Neural crest cell (in vitro differentiated cells): ENCODE results near the gene IQSEC2. TPM values are rescaled to one million over a fixed set of nuclear protein-coding genes. Genes with fewer than 3 reads are reported as not detected.

Source experiments
- DNase-seq: peaks from one replicate; pipeline ENCODE4 v3.0.0; 2021; ENCODE audit warnings: low read depth, mixed read lengths, low spot score
- H3K27ac Mint-ChIP-seq: one replicate; pipeline ENCODE4 v1.8.0; 2021; ENCODE audit warnings: mild to moderate bottlenecking, mixed read lengths; ENCODE audit not compliant: unreplicated experiment
- H3K27me3 Mint-ChIP-seq: 2 replicates; pipeline ENCODE4 v1.8.0; 2021; ENCODE audit warnings: low read depth, mild to moderate bottlenecking, mixed read lengths
- H3K36me3 Mint-ChIP-seq: 2 replicates; pipeline ENCODE4 v1.8.0; 2021; ENCODE audit warnings: low read depth, mild to moderate bottlenecking, mixed read lengths
- H3K4me1 Mint-ChIP-seq: 2 replicates; pipeline ENCODE4 v1.8.0; 2021; ENCODE audit warnings: mixed read lengths
- H3K4me3 Mint-ChIP-seq: one replicate; pipeline ENCODE4 v1.8.0; 2021; ENCODE audit warnings: mild to moderate bottlenecking, mixed read lengths
- H3K9me3 Mint-ChIP-seq: 2 replicates; pipeline ENCODE4 v1.8.0; 2021; ENCODE audit warnings: mixed read lengths
- total RNA-seq: library from RNA; stranded (reverse); gene quantifications from 2 replicates; pipeline ENCODE4 v1.2.1, GENCODE V29; 2021
- TF ChIP-seq, protein P1 (sequence below): fragments of 200-600 bp; sonication (generic); conservative IDR thresholded peaks from 2 replicates; pipeline ENCODE4 v1.5.0; 2021; ENCODE audit warnings: antibody characterized with exemption, mild to moderate bottlenecking

IQSEC2 gene
- total RNA-seq, 1 donor from 2014 or later, result 1.7 TPM

DNA sequence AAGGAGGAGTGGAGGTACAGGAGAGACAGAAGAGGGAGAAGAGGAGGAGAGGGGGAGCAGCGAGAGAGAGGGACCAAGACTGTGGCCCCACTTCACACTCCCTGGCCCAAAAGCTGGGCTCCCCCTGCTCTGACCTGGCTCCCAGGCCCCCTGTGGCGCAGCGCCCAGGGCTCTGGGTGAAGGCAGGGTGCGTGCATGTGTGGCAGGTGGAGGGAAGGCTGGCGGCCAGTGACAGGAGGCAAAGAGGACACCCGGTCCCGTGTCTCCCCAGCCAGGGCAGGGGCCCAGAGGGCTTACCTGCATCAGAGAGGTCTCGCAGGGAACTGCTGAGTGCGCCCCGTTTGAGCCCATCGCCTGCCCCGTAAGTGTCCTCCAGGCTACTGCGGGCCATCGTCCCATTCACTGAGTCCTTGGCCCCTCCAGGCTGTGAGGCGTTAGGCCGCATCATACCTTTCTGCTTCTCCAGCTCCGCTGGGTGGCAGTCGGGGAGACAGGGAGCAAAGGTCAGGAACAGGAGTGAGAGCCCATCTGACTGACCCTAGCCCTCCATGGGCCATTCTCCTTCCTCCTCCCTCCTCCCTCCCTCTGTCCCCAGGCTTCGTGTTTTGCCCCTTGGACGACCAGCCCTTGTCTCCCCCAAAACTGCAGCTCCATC lies 45.2 kb downstream of the IQSEC2 start:
- no peaks in the 10 kb centered on the region for H3K36me3 Mint-ChIP-seq
- no peak overlapping the region for H3K27ac Mint-ChIP-seq
- no peaks in the 10 kb centered on the region for H3K9me3 Mint-ChIP-seq
- no peak overlapping the region for H3K4me3 Mint-ChIP-seq
- no peak for DNase-seq
- TF ChIP-seq, protein P1, sequence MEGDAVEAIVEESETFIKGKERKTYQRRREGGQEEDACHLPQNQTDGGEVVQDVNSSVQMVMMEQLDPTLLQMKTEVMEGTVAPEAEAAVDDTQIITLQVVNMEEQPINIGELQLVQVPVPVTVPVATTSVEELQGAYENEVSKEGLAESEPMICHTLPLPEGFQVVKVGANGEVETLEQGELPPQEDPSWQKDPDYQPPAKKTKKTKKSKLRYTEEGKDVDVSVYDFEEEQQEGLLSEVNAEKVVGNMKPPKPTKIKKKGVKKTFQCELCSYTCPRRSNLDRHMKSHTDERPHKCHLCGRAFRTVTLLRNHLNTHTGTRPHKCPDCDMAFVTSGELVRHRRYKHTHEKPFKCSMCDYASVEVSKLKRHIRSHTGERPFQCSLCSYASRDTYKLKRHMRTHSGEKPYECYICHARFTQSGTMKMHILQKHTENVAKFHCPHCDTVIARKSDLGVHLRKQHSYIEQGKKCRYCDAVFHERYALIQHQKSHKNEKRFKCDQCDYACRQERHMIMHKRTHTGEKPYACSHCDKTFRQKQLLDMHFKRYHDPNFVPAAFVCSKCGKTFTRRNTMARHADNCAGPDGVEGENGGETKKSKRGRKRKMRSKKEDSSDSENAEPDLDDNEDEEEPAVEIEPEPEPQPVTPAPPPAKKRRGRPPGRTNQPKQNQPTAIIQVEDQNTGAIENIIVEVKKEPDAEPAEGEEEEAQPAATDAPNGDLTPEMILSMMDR, result no peak
- no peaks in the 10 kb centered on the region for H3K27me3 Mint-ChIP-seq
- H3K4me1 Mint-ChIP-seq, result no peaks in the 10 kb centered on the region

DNA sequence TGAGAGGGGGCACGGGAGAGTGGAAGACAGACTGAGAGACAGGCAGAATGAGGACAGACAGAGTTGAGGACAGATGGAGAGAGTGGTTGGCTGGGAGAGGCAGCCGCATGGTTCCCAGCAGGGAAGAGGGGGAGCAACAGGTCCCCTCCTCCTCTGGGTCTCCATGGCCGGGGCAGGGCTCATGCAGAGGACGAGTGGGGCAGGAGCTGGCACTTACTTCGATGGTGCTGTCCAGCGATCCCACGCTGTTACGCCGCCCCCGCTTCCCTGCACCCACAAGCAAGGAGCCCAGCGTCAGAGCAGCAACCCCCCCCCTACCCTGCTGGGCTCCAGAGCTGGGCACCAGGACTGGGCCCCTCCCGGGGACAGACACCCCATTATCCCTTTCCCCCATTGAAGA lies 45.8 kb downstream of the IQSEC2 start:
- TF ChIP-seq, protein P1, result no peak
- H3K27me3 Mint-ChIP-seq, result peaks cover 2% of the 10 kb centered on the region
- H3K4me1 Mint-ChIP-seq, result no peaks in the 10 kb centered on the region
- H3K36me3 Mint-ChIP-seq, result no peaks in the 10 kb centered on the region
- H3K4me3 Mint-ChIP-seq, result no peak overlapping the region
- no peaks in the 10 kb centered on the region for H3K9me3 Mint-ChIP-seq
- no peak for DNase-seq
- H3K27ac Mint-ChIP-seq, result no peak overlapping the region

DNA sequence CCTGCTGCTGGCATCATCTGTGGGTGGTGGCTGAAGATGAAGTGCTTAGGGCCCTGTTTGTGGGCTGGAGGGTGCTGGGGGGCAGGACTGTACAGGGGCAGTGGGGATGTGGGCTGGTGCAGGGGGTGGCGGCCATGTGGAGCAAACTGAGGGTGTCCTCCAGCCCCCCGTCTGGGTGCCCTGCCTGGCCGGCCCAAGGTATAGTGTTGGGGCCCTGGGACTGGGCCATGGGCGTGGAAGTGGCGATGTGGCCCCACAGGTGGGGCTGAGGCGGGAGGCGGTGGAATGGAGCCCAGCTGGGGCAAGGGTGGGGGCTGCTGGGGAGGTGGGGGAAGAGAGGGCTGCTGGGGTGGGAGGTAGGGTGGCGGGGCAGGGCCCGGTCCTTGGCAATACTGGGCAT lies 46.9 kb downstream of the IQSEC2 start:
- no peaks in the 10 kb centered on the region for H3K4me1 Mint-ChIP-seq

DNA sequence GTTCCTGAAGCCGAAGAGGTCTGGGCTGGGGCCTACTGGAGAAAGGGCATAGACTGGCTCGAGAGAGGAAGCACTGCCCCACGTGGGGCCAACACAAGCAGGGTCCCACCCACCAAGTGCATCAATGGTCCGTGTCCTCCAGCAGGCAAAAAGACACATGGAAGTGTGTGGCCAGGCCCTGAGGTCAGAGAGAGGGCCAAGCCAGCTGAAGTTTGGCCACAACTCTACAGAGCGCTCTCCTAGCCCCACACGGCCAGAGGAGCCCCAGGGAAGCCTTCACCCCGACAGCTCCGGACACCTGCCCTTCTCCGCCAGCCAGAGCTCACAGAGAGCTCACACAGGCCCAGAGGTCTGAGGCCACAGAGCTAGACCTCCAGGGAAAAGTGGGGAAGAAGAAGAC lies 47.8 kb downstream of the IQSEC2 start:
- no peak for DNase-seq
- TF ChIP-seq, protein P1, result no peak
- Mint-ChIP-seq H3K27ac (no peak overlapping the region), H3K4me3 (no peak overlapping the region), H3K36me3 (no peaks in the 10 kb centered on the region), H3K27me3 (peaks cover 8% of the 10 kb centered on the region), H3K9me3 (no peaks in the 10 kb centered on the region), H3K4me1 (no peaks in the 10 kb centered on the region)

More for the DNA sequence above, 46.9 kb downstream of the IQSEC2 start:
- peaks cover 6% of the 10 kb centered on the region for H3K27me3 Mint-ChIP-seq
- no peak overlapping the region for H3K4me3 Mint-ChIP-seq
- H3K36me3 Mint-ChIP-seq, result no peaks in the 10 kb centered on the region
- no peak for DNase-seq
- H3K9me3 Mint-ChIP-seq, result no peaks in the 10 kb centered on the region
- H3K27ac Mint-ChIP-seq, result no peak overlapping the region
- TF ChIP-seq, protein P1, result no peak

DNA sequence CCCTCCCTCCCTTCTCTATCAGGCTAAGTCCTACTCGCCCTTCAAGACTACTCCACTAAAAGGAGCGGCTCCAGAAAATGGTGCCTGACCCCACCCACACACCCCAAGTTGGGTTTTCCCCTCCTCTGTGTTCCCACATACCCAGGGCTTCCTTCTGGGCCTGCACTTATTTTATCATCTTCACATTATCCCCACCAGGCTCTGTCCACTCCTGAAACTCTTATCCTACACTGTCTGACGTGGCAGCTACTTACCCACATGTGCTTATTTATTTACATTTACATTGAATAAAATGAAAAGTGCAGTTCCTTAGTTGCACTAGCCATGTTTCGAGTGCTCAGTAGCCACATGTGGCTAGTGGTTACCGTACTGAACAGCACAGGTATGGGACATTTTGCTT lies 51.3 kb downstream of the IQSEC2 start:
- TF ChIP-seq, protein P1, result no peak
- H3K27me3 Mint-ChIP-seq, result peaks cover 9% of the 10 kb centered on the region
- peaks cover 3% of the 10 kb centered on the region for H3K9me3 Mint-ChIP-seq
- no peak for DNase-seq
- no peak overlapping the region for H3K27ac Mint-ChIP-seq
- no peak overlapping the region for H3K4me3 Mint-ChIP-seq
- H3K36me3 Mint-ChIP-seq, result no peaks in the 10 kb centered on the region
- H3K4me1 Mint-ChIP-seq, result peaks cover 7% of the 10 kb centered on the region
